Measurements from ENCODE around the gene TLL2.
A peak's percentile ranks its signal among the peaks of the same experiment; 100 is the strongest.

The TLL2 gene

GRCh38 chr10:96337106-96337505 is 176.6 kb downstream of the TLL2 start:
- no peak for DNase-seq (ENCODE audit: extremely low spot score)
- POLR2A ChIA-PET: no interaction called here
- CTCF ChIA-PET: interaction anchor here (1.2 to 11.4 kb wide), 9 partner anchors 11 to 320 kb away, joined by 3 to 150 read pairs (median 11); partner anchors contain the start of gene DNTT
- TF ChIP-seq CTCF (IDR thresholded peaks at IDR 0.05; ENCODE audit: control extremely low read depth, extremely low read depth, low read depth, missing control alignments): no peak

- peak; percentile 59 for TF ChIP-seq CTCF (IDR thresholded peaks at IDR 0.05; ENCODE audit: control extremely low read depth, extremely low read depth, low read depth, missing control alignments)
- DNase-seq (ENCODE audit: extremely low spot score): peak; percentile 19
- ChIA-PET CTCF (interaction anchor here (0.5 to 11.4 kb wide), 27 partner anchors 10 to 641 kb away, joined by 3 to 150 read pairs (median 4); partner anchors contain the start of genes DNTT and TCTN3), POLR2A (no interaction called here)
These were observed 178.9 kb downstream of the TLL2 start for GRCh38 chr10:96334616-96335526.

- ChIA-PET POLR2A (no interaction called here), CTCF (interaction anchor here (1.0 to 11.4 kb wide), 5 partner anchors 9 to 316 kb away, joined by 3 to 150 read pairs (median 6); no protein-coding TSS in a partner anchor)
- TF ChIP-seq CTCF (IDR thresholded peaks at IDR 0.05; ENCODE audit: control extremely low read depth, extremely low read depth, low read depth, missing control alignments): no peak
- no peak for DNase-seq (ENCODE audit: extremely low spot score)
These were observed 180.6 kb downstream of the TLL2 start for GRCh38 chr10:96333101-96333500.

GRCh38 chr10:96327462-96327861 is 186.3 kb downstream of the TLL2 start:
- TF ChIP-seq CTCF (IDR thresholded peaks at IDR 0.05; ENCODE audit: control extremely low read depth, extremely low read depth, low read depth, missing control alignments): no peak
- DNase-seq (ENCODE audit: extremely low spot score): no peak
- CTCF ChIA-PET: interaction anchor here (2.5 to 4.2 kb wide), 3 partner anchors 9 to 98 kb away, joined by 13 to 15 read pairs (median 13); no protein-coding TSS in a partner anchor
- POLR2A ChIA-PET: no interaction called here

- CTCF ChIA-PET: interaction anchor here (0.9 to 1.0 kb wide), 2 partner anchors 15 to 96 kb away, joined by 3 to 6 read pairs; no protein-coding TSS in a partner anchor
- POLR2A ChIA-PET: no interaction called here
- DNase-seq (ENCODE audit: extremely low spot score): peak; percentile 63
- no peak for TF ChIP-seq CTCF (IDR thresholded peaks at IDR 0.05; ENCODE audit: control extremely low read depth, extremely low read depth, low read depth, missing control alignments)
These were observed 187.9 kb downstream of the TLL2 start for GRCh38 chr10:96325719-96326373.

GRCh38 chr10:96324447-96324846 is 189.3 kb downstream of the TLL2 start:
- DNase-seq (ENCODE audit: extremely low spot score): no peak
- ChIA-PET POLR2A (no interaction called here), CTCF (interaction anchor here (0.9 to 1.7 kb wide), 5 partner anchors 9 to 95 kb away, joined by 3 to 5 read pairs (median 4); no protein-coding TSS in a partner anchor)
- no peak for TF ChIP-seq CTCF (IDR thresholded peaks at IDR 0.05; ENCODE audit: control extremely low read depth, extremely low read depth, low read depth, missing control alignments)

Data from GM10248 (cell line).